Activated CD4-positive, alpha-beta T cell treated with anti-CD3 and anti-CD28 coated beads, Interleukin-2, amount 50 U/mL, for 24 hours (primary cell): ENCODE measurements around the gene KCTD21.
"Not testable (repeated sequence)": the region's sequence is repeated elsewhere in the genome, so short reads cannot be mapped to it uniquely, and the experiment has no call there.

Experiments used
- DNase-seq, 2 donors: peaks; one replicate each; pipeline ENCODE4 v3.0.0-alpha.2; 2020; ENCODE audit warnings: low read depth in 1 of 2, low spot score in 1 of 2

KCTD21 gene, protein sequence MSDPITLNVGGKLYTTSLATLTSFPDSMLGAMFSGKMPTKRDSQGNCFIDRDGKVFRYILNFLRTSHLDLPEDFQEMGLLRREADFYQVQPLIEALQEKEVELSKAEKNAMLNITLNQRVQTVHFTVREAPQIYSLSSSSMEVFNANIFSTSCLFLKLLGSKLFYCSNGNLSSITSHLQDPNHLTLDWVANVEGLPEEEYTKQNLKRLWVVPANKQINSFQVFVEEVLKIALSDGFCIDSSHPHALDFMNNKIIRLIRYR

DNA sequence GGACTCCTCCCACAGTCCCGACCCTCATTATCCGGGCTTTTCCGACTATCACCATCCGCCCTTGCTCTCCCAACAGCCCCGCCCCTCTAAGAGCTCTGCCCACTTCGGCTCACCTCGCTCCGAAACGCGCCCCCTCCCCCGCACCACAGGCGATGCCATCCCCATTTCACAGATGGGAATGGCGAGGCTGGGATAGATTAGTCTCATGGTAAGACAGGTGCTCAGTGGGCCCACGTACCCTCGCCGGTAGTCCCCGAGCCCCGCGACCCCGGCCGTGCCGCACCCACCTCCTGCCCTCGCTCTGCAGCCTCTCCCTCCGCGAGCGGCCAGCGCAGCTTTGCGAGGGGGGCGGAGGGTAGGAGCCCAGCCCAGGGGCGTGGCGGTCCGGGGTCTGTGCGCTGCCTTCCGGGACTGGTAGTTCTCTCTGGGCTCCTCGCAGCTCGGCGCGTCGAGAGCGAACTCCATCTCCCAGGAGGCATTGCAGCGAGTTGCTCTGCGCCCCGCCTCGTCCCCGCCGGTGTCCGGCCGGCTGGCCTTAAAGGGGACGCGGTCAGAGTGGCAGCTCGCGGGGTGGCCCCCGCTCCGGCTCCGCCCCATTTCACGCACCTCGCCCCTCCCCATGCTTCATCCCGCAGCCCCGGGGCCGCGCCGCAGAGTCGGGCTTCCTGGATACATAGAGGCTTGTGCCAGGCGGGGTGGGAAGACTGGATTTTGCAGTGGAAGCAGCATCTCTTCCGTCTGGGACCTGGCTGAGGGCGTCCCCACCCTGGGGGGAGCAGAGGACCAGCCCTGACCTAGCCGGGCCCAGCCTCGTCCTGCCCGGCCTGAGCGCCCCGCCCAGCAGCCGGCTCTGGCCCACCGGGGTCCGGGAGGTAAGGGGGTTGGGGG lies at the start of gene KCTD21, which contains the start of gene USP35:
Gene KCTD21 (minus strand): TSS at position 341 of the 888 bp plus-strand sequence. CDS start 14,072 bp downstream, outside the sequence.
Gene USP35 (plus strand): TSS at position 634 of the 888 bp plus-strand sequence. CDS start 7,327 bp downstream, outside the sequence.
- peak; percentile 84 to 88 for DNase-seq

DNA sequence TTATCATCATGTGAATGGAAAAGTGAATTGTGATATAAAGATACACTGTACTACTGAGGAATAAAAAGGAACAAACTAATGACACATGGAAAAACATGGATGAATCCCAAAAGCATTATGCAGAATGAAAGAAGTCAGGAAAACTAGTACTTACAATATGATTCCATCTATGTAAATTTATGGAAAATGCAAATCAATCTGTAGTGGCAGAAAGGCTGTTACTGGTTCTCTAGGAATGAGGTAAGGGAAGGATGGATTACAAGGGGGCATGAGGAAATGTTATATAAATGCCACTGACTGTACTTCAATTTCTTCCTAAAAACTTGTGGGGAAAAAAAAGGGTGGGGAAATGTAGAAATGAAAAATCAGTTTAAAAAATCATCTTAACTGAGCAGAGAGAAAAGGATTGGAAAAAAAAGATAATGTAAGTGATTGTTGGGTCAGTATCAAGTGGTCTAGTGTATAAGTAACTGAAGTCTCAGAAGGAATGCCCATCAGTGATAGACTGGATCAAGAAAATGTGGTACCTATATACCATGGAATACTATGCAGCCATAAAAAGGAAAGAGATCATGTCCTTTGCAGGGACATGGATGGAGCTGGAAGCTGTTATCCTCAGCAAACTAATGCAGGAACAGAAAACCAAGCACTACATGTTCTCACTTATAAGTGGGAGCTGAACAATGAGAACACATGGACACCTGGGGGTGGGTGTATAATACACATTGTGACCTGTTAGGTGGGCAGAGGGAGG lies 49.0 kb upstream of the KCTD21 start:
- DNase-seq, result no peak

DNA sequence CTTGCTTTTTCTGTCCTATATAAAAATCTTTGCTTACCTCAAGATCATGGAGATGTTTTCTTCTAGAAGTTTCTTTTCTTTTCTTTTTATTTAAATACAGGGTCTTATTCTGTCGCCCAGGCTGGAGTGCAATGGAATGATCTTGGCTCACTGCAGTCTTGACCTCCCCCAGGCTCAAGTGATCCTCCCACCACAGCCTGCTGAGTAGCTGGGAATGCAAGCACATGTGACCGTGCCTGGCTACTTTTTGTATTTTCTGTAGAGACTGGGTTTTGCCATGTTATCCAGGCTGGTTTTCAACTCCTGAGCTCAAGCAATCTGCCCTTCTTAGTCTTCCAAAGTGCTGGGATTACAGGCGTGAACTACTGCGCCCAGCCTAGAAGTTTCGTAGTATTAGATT lies 45.6 kb upstream of the KCTD21 start:
- DNase-seq, result no peak

DNA sequence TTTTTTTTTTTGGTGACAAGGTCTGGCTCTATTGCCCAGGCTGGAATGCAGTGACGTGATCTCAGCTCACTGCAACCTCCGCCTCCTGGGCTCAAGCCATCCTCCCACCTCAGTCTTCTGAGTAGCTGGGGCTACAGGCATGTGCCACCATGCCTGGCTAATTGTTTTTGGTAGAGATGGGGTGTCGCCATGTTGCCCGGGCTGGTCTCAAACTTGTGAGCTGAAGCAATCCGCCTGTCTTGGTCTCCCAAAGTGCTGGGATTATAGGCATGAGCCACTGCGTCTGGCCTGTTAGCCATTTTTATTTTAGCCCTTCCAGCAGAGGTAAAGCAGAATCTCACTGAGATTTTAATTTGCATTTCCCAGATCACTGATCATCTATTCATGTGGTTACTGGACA lies 44.6 kb upstream of the KCTD21 start:
- not testable (repeated sequence) for DNase-seq

DNA sequence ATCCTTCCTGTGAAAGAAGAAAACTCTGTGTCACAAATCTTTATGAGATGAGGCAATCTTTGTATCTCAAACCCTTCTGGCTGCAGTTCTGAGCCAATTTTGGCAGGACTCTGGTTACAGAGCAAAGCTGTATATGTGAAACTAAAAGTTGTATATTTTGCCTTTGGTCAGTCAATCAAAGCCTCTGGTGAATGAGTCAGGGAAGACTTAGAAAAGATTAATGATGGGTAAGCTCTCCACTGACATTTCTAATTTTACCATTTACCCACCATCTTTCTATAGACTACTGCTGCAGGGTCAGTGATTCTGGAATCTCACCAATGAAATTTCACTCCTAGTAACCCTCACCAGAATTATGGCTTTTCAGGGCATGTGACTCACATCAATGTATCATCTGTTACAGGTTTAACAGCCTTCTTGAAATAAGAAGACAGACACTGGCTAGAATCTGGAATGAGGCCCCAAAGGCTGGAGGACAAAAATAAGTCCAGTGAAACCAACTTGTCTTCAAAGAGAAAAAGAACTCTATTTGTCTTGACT lies 43.6 kb upstream of the KCTD21 start:
- no peak for DNase-seq

DNA sequence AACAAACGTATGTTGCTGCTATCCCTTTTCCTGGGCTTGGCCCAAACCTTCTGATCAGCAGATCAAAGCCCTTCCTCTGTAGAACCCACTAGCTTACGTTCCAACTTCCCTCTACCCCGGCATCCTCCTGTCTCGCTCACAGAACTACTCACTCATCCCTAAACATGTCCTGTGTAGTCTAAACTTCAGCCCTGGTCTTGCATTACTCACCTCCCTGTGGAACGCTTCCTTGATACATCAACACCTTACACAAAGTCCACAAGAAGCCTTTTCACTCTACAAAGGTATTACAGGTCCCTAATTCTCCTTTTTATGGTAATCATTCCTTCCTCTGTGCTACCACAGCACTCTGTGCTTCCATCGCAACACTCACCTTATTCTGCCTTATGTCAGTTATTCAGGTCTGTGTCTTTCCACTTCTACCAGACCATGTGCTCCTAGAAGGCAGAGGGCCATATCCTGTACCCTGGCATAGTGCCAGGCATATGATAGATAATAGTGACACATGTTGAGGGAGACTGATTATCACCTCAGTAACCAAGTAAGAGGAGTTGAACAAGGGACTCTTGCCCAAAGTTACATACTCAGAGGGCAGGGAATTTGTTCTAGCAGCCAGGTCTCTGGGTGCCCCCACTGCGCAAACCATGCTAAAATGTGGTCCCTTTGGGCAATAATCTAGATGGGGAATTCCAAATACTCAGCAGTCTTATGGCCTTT lies 41.9 kb upstream of the KCTD21 start:
- no peak for DNase-seq

DNA sequence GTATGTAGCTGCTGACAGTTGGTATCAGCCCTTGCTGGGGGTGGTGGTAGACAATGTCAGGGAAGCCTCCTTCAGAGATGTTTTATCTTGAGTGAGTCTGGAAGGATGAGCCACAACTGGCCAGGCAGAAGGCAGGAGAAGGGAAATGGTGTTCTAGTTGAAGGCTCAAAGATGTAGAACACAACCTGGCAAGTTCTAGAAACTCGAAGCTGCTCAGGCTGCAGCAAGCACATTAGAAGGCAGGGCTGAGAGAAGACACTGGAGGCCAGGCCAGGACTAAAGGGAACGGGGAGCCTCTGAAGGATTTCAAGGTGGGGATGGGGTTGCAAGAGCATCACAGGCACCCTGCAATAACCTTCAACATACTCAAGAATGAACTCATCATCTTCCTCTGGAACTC lies 40.7 kb upstream of the KCTD21 start:
- no peak for DNase-seq

DNA sequence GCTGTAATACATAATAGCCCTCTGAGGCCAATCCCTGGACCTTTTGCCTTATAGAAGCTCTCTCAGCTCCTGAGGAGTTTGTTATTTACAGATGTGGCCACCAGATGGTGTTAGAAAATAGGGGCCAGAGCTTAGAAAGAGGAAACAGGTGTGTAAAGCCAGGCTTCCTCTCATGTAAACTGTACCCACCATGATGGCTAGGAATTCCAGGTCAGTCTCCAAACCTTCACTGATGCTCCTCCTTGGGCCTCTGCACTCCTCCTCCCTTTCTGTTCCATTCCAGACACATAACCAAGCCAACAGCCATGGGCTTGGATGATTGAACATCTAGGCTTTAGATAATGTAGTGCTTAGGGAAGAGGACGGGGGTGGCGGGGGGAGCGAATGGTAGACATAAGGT lies 40.0 kb upstream of the KCTD21 start:
- no peak for DNase-seq

DNA sequence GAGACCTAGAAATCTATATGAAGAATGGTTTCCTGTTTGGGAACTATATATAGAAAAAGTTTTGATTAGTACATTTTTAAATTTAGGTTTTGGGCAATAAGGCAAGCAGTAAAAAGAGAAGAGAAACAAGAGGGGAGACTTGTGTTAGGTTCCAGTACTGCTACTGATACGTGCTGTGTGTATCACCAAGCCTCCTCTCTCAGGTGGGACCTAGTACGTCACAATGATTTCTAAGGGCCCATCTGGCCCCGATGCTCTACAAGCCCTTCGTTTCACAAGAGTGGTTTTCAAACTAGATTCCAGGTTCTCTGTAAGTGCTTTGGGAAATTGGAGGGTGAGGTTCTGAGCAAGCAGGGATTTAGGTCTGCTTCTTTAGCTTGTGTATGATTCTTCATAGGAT lies 39.5 kb upstream of the KCTD21 start:
- no peak for DNase-seq

DNA sequence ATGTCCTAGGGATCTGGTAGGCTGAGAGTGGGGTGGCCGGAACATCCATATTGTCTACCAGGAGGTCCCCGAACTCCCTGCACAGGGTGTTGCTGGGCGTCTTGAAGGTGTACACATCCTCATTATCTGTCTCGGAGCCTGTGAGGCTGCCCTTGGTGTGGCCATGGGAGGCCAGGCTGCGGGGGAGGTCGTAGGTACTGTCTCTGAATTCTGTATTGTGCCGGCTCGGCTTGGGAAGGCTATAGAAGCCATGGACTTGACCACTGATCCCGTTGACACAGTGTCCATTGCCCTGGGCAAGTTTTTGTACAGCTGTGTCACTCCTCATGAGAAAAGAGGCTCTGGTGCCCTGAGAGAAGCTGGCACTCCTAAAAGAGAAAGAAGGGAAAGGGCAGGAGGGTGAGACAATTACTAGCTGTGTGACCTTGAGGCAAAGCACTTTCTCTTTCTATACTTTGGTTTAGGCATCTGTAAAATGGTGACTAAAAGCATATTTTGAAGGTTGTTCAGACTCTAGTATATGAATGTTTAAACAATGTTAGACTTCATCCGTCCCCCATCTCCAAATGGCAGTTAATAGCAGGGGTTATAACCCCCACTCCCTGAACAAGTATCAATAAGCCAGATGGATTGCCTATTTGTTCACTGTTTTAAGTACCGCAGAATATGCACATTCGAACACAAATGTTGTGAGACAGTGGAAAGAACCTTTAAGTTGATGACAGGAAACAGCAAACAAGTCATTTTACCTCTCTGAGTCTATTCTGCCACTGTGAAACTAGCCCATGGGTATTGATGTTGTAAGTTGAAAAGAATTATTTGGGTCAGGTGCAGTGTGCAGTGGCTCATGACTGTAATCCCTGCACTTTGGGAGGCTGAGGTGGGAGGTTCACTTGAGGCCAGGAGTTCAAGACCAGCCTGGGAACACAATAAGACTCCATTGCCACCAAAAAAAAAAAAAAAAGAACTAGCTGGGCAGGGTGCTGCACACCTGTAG lies 38.6 kb upstream of the KCTD21 start:
- DNase-seq, result no peak

DNA sequence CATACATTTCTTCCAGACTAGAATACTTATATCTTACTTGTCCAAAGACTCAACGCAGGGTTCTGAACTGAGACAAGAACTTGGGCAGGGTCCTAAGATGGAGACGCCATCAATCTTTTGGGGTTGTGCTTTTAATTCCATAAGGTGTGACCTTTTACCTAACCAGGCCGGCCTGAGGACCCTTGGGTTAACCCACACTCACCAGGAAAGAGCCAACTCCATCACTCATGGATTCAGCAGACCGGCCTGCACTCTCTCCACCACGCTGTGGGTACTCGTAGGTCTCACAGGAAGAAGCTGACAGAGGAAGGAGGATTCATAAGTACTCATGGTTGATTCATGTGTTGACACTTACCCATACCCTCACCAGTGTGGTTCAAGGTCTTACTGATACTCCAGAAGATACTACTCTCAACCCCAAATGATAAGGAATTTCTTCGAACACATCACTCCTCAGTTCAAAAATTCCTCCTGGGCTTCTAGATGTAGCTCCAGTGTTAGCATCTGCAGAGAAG lies 36.5 kb upstream of the KCTD21 start:
- DNase-seq, result no peak

DNA sequence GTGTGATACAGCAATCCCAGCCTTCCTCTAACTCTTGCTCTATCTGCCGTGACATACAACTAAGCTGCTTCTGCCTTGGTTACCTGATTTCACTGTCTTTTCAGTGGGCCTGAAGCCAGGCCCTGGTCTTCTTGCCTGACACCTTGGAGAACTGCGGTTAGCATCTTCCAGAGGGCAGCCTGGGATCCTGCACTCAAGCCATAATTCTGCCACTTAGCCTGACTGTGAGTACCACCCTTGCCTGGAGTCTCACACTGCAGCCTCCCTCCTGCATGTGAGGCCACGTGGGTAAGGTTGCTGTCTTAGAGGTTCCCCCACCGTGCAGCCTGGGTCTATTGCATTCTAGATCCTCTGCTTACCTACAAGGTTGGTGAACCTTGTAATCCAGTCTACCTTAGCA lies 36.1 kb upstream of the KCTD21 start:
- no peak for DNase-seq

DNA sequence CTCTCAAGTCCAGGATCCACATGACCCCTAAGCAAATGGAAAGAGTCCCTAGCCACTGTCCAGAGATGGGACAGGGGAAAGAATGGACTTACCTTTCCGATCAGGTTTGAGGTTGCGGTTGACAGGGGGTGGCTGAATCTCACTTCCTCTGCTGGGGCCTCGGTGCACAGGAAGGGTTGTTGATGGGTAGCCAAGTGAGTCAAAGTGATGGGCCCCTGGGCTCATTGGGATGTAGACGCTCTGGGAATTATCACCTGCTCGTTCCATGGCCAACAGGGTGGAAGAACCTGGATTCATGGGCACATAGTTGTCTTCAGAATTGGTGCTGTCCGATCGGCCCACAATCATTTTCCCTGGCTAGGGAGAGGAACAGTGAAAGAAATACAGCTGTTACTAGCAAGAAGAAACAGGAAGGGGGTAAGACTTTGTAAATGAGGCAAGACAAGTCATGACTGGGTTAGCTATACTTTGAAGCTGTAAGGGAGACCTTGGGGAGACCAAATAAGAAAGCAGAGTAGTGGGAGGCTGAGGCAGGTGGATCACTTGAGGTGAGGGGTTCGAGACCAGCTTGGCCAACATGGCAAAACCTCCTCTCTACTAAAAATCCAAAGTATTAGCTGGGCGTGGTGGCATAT lies 35.0 kb upstream of the KCTD21 start:
- DNase-seq, result no peak

DNA sequence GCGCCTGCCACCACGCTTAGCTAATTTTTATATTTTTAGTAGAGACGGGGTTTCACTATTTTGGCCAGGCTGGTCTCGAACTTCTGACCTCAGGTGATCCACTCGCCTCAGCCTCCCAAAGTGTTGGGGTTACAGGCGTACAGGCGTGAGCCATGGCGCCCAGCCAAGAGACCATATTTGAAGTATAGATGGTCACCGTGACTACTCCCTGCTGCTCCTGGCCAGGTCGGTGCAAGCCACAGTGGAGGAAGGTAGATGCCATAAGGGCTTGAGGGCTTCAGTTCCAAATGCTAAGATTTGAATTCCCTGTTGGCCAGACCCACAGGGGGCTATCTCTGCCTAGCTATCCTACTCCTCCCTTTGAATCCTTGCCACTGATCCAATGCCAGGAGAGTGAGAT lies 34.3 kb upstream of the KCTD21 start:
- DNase-seq, result not testable (repeated sequence)

DNA sequence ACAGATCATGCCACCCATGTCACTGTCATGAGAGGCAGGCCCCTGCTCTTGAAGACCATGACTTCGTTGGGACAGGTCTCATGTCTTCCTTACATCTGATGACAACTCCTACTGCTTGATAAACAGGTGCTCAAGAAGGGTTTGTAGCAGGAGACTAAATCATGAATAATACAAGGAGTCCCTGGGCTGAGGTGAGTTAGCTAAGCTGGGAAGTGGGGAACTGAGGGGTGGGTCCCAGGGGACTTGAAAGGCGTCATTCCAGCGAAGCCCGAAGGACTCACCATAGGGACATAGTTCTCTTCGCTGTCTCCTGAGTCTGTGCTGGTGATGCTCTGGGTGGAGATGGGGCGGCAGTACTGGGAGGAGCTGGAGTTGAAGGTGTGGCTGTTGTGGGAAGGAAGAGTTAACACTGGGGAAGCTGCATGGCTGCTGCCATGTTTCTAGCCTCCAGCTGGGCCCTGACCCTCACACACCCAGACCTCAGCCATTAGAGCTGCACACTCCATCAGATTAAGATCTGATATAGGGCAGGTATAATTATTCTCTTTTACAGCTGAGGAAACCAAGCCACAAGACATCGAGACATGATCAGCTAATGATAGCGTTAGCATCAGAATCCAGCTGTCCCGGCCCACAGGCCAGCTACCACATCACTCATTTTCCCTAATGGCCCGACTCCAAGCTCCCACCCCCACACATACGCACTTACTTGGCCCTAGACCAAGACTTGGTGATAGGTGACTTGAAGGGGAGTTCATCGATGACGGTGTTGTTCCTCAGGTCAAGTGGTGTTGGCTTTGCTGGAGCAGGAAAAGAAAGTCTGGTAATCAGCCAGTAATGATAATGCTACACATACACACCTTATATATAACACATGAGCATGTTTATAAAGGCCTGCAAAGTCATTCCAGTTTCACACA lies 33.2 kb upstream of the KCTD21 start:
- no peak for DNase-seq

DNA sequence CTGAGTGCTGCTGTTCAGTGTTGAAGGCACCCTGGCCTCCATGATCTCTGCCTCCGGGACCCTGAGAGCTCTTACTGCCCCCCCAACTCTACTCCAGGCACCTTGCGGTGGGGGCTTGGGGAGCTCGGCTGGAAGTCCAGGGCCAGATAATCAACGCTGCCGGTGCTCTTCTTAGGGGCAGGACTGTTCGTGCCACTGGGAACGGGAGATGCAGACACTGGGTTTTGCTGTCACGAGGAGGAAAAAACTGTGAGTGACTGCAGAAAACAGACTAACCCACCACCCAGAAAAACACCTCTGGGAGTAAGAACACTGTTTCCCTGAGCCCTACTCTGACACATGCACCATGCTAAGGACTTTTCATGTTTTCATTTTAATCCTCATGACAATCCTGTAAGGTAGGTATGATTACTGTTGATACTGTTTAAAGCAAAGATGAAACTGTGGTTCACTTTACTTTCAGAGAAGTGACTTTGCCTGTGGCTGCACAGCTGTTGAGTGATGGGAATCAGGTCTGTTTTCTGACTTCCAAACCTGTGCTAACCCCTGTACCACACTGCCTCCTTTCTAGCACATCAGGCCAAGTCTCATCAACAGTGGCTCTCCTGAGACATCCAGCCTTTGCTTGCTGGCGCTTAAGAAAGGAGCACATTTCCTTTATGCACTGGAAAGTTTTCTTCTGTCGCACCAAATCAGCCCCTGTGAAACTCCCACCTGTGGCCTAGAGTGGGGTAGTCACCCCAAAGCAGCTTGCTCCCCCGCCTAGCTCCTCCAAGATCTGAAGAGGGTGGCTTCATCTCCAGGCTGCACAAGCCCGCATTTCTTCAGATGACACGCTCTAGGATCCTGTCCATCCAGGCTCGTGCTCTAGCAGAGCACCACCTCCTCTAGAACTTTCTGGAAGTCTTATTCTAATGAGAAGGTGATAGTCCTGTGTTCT lies 32.1 kb upstream of the KCTD21 start:
- no peak for DNase-seq
